CD14-positive monocyte (primary cell): ENCODE data around the gene LRRC1. TPM values are rescaled to one million over a fixed set of nuclear protein-coding genes. Genes with fewer than 3 reads are reported as not detected.

Experiments used
- DNase-seq, 3 donors: peaks; one replicate each; pipeline ENCODE4 v3.0.0-alpha.2; 2011 to 2022
- H2AFZ ChIP-seq: 2 replicates; pipeline ENCODE4 v1.6.0; 2012; ENCODE audit warnings: mild to moderate bottlenecking, low read depth, low read length, inconsistent platforms; ENCODE audit not compliant: insufficient read depth, poor library complexity, severe bottlenecking
- H3K27ac ChIP-seq, 2 donors: 1 replicate in 1 of 2; 2 replicates in 1 of 2; pipeline ENCODE4 v1.5.1; 2012 to 2013; ENCODE audit warnings: low read length in 2 of 2, control low read depth in 1 of 2, inconsistent platforms in 1 of 2, low read depth in 1 of 2, mild to moderate bottlenecking in 1 of 2
- H3K27me3 ChIP-seq, 2 donors: one replicate each; pipeline versions ENCODE4 v1.6.0 to v1.6.1; 2011 to 2013; ENCODE audit warnings: low read length in 2 of 2; ENCODE audit not compliant: control insufficient read depth in 2 of 2, insufficient read depth in 2 of 2
- H3K36me3 ChIP-seq, 2 donors: replicated peaks in 1 of 2; 1 replicate in 1 of 2; 2 replicates in 1 of 2; pipeline versions ENCODE4 v1.5.1 to v1.6.1; 2012 to 2013; ENCODE audit warnings: low read length in 2 of 2, control low read depth in 1 of 2, inconsistent platforms in 1 of 2, mild to moderate bottlenecking in 1 of 2; ENCODE audit not compliant: insufficient read depth in 2 of 2, control insufficient read depth in 1 of 2
- H3K4me1 ChIP-seq, 2 donors: 1 replicate in 1 of 2; 2 replicates in 1 of 2; pipeline versions ENCODE4 v1.5.1 to v1.6.1; 2012 to 2013; ENCODE audit warnings: low read length in 2 of 2, control low read depth in 1 of 2, inconsistent platforms in 1 of 2, mild to moderate bottlenecking in 1 of 2, moderate library complexity in 1 of 2; ENCODE audit not compliant: insufficient read depth in 2 of 2, control insufficient read depth in 1 of 2
- H3K4me2 ChIP-seq: replicated peaks from 2 replicates; pipeline ENCODE3; 2012; ENCODE audit warnings: low read length, moderate library complexity, mild to moderate bottlenecking; ENCODE audit not compliant: poor library complexity, severe bottlenecking; ENCODE audit errors: extremely low read depth
- H3K4me3 ChIP-seq, 3 experiments: fragments of 200-600 bp in 1 of 3; sonication (generic) in 1 of 3; replicated peaks in 1 of 3; 1 replicate in 2 of 3; 2 replicates in 1 of 3; pipeline ENCODE4 v1.5.1; 2011 to 2013; ENCODE audit warnings: low read length in 3 of 3, mild to moderate bottlenecking in 3 of 3, control low read depth in 2 of 3, low read depth in 2 of 3, inconsistent platforms in 1 of 3, moderate library complexity in 1 of 3
- H3K79me2 ChIP-seq: 2 replicates; pipeline ENCODE4 v1.6.0; 2012; ENCODE audit warnings: mild to moderate bottlenecking, control low read depth, inconsistent platforms, low read length, moderate library complexity; ENCODE audit not compliant: insufficient read depth
- H3K9ac ChIP-seq: 2 replicates; pipeline ENCODE4 v1.6.0; 2017; ENCODE audit warnings: low read length, mild to moderate bottlenecking; ENCODE audit not compliant: insufficient read depth, poor library complexity, severe bottlenecking
- H3K9me3 ChIP-seq, 2 donors: replicated peaks in 1 of 2; 1 replicate in 1 of 2; 2 replicates in 1 of 2; pipeline versions ENCODE4 v1.5.1 to v1.6.1; 2012 to 2013; ENCODE audit warnings: low read length in 2 of 2, control low read depth in 1 of 2; ENCODE audit not compliant: control insufficient read depth in 1 of 2, insufficient read depth in 1 of 2
- H4K20me1 ChIP-seq: 2 replicates; pipeline ENCODE4 v1.6.0; 2012; ENCODE audit warnings: mild to moderate bottlenecking, low read length, control low read depth, moderate library complexity; ENCODE audit not compliant: insufficient read depth
- H3K27ac Mint-ChIP-seq, 7 donors: one replicate each; pipeline ENCODE4 v1.8.0; 2020; ENCODE audit warnings: mild to moderate bottlenecking in 7 of 7, mixed read lengths in 7 of 7, moderate library complexity in 6 of 7, inconsistent platforms in 2 of 7
- H3K27me3 Mint-ChIP-seq, 3 donors: one replicate each; pipeline ENCODE4 v1.8.0; 2021 to 2022; ENCODE audit warnings: low read depth in 3 of 3, mild to moderate bottlenecking in 3 of 3, mixed read lengths in 3 of 3, moderate library complexity in 3 of 3, inconsistent platforms in 1 of 3
- H3K36me3 Mint-ChIP-seq, 2 donors: one replicate each; pipeline ENCODE4 v1.8.0; 2020; ENCODE audit warnings: mixed read lengths in 2 of 2, inconsistent platforms in 1 of 2, mild to moderate bottlenecking in 1 of 2
- H3K4me1 Mint-ChIP-seq: one replicate; pipeline ENCODE4 v1.8.0; 2020; ENCODE audit warnings: mild to moderate bottlenecking, mixed read lengths
- H3K4me3 Mint-ChIP-seq, 2 donors: one replicate each; pipeline ENCODE4 v1.8.0; 2020; ENCODE audit warnings: mild to moderate bottlenecking in 2 of 2, mixed read lengths in 2 of 2, moderate library complexity in 1 of 2
- H3K9me3 Mint-ChIP-seq, 7 donors: one replicate each; pipeline ENCODE4 v1.8.0; 2020 to 2022; ENCODE audit warnings: mixed read lengths in 7 of 7, mild to moderate bottlenecking in 6 of 7, moderate library complexity in 6 of 7, inconsistent platforms in 2 of 7
- WGBS: methylation state at CpG from one replicate; pipeline ENCODE4 v1.1.5; 2013; ENCODE audit warnings: missing lambda C conversion rate; ENCODE audit not compliant: insufficient coverage; 5-methylcytosine and 5-hydroxymethylcytosine counted together
- intact Hi-C, 2 donors: fragments of 100-400 bp; cut with micrococcal nuclease; formaldehyde crosslinking; loops; one replicate each; pipeline versions ENCODE4 v1.15.0 to v1.15.1; 2023
- polyA plus RNA-seq, 3 donors: library from polyadenylated mRNA; depleted of rRNA in 1 of 3; unstranded in 2 of 3; stranded (reverse) in 1 of 3; fragments of 300-500 nt in 2 of 3; fragments of >200 nt in 1 of 3; fragmentation: Illumina TruSeq in 2 of 3; gene quantifications; 1 replicate in 2 of 3; 2 replicates in 1 of 3; pipeline ENCODE4 v1.2.3, GENCODE V29; 2012 to 2021
- TF ChIP-seq, protein P1 (sequence below): fragments of 200-600 bp; IDR thresholded peaks from one replicate; pipeline ENCODE4 v1.8.0; 2022; ENCODE audit warnings: antibody characterized with exemption, mild to moderate bottlenecking

LRRC1 gene
- polyA plus RNA-seq, 3 donors, result 0.18 to 1.6 (median 0.92) TPM

DNA sequence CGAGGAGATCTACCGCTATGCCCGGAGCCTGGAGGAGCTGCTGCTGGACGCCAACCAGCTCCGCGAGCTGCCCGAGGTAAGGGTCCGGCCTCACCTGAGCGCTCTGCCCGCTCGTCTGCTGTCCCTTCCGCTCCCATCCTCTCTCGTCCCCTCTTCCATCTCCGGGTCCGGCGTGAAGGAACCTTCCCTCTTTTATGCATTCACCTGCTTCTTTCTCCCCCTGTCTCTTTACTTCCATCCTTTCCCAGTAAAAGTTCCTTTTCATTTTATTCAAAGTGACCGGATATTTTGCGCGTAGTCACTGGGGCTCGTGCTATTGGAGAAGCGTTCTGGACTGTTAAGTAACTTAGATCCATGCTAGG lies 516 bp downstream of the LRRC1 start:
- Histone ChIP-seq H3K9ac (peak overlapping the region; percentile 67), H3K36me3 (no peaks in the 10 kb centered on the region), H3K27ac (no peak overlapping the region), H3K27me3 (peaks cover 19 to 22% of the 10 kb centered on the region in 2 donors), H3K9me3 (no peaks in the 10 kb centered on the region), H3K4me2 (peak overlapping the region; percentile 94), H2AFZ (peak overlapping the region; percentile 93), H3K4me1 (peaks cover 26 to 27% of the 10 kb centered on the region in 2 donors), H4K20me1 (no peaks in the 10 kb centered on the region), H3K79me2 (no peaks in the 10 kb centered on the region), H3K4me3 (peak overlapping the region; percentile 68 to 93 (median 86))
- H3K4me3 Mint-ChIP-seq, result peak overlapping the region; percentile 99
- peak overlapping the region in 1 of 7 donors; percentile 21 for H3K27ac Mint-ChIP-seq
- H3K9me3 Mint-ChIP-seq, result peaks cover 0 to 6% (median under 1%) of the 10 kb centered on the region in 7 donors
- peaks cover 4 to 10% of the 10 kb centered on the region in 2 donors for H3K36me3 Mint-ChIP-seq
- TF ChIP-seq, protein P1, sequence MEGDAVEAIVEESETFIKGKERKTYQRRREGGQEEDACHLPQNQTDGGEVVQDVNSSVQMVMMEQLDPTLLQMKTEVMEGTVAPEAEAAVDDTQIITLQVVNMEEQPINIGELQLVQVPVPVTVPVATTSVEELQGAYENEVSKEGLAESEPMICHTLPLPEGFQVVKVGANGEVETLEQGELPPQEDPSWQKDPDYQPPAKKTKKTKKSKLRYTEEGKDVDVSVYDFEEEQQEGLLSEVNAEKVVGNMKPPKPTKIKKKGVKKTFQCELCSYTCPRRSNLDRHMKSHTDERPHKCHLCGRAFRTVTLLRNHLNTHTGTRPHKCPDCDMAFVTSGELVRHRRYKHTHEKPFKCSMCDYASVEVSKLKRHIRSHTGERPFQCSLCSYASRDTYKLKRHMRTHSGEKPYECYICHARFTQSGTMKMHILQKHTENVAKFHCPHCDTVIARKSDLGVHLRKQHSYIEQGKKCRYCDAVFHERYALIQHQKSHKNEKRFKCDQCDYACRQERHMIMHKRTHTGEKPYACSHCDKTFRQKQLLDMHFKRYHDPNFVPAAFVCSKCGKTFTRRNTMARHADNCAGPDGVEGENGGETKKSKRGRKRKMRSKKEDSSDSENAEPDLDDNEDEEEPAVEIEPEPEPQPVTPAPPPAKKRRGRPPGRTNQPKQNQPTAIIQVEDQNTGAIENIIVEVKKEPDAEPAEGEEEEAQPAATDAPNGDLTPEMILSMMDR, result no peak
- DNase-seq, result no peak
- intact Hi-C loops, result no loop called here
- 0% methylated on average over 16 of the region's 21 CpGs for WGBS
- H3K27me3 Mint-ChIP-seq, result peaks cover 30 to 37% (median 36%) of the 10 kb centered on the region in 3 donors
- H3K4me1 Mint-ChIP-seq, result peaks cover 37% of the 10 kb centered on the region

DNA sequence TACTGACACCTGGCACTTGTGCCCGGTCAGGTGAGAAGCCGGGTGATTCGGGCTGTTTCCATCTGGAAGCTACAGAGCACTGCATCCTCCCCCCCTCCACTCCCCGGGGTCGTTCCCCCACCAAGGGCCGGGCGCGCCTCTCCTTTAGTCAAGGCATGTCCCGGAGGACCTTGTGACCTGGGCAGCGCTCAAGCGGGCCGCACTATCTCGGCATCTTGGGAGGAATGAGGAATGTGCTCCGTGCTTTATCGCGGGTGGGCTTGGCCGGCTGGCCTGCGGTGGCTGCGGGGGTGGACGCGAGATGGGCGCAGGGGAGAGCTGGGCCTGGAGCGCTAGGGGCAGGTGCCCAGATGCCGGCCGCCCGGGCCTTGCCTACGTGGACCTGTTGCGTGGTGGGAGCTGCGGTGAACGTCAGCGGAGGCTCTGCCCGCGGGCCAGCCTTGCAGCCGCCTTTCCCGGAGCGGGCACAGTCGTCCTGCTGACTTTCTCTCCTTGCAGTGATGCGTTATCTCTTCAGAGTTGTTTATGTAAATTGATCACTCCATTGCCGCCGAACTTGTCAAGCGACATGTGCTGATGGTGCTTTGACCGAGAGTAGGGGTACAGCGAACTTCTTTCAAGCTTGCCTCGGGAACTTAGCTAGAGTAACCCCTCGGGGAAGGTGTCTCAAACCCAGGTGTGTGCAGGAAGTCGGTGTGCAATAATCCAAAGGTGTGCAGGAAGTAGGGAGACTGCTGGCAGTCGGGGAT lies 1.1 kb downstream of the LRRC1 start:
- peaks cover 26 to 27% of the 10 kb centered on the region in 2 donors for H3K4me1 ChIP-seq
- no peaks in the 10 kb centered on the region for H4K20me1 ChIP-seq
- H3K4me3 ChIP-seq, result peak overlapping the region; percentile 68 to 93 (median 86)
- H3K79me2 ChIP-seq, result no peaks in the 10 kb centered on the region
- peak overlapping the region; percentile 99 for H3K4me3 Mint-ChIP-seq
- H2AFZ ChIP-seq, result peak overlapping the region; percentile 93
- peaks cover 0 to 6% (median 0%) of the 10 kb centered on the region in 7 donors for H3K9me3 Mint-ChIP-seq
- intact Hi-C loops, result no loop called here
- H3K27ac ChIP-seq, result no peak overlapping the region
- H3K36me3 Mint-ChIP-seq, result peaks cover 4 to 10% of the 10 kb centered on the region in 2 donors
- peak in 1 of 3 donors; percentile 10 for DNase-seq
- peaks cover 19 to 22% of the 10 kb centered on the region in 2 donors for H3K27me3 ChIP-seq
- peak overlapping the region; percentile 67 for H3K9ac ChIP-seq
- no peaks in the 10 kb centered on the region for H3K9me3 ChIP-seq
- H3K4me2 ChIP-seq, result peak overlapping the region; percentile 94
- no peak overlapping the region for H3K27ac Mint-ChIP-seq
- no peaks in the 10 kb centered on the region for H3K36me3 ChIP-seq
- WGBS, result 3% methylated on average over 44 of the region's 47 CpGs
- TF ChIP-seq, protein P1, result no peak
- peaks cover 37% of the 10 kb centered on the region for H3K4me1 Mint-ChIP-seq
- peaks cover 30 to 37% (median 36%) of the 10 kb centered on the region in 3 donors for H3K27me3 Mint-ChIP-seq
